CD4-positive, alpha-beta T cell treated with Interleukin-1 beta for 1 hour (primary cell): ENCODE data around the gene IFITM10.

ENCODE experiments used
- DNase-seq, 2 donors: peaks; one replicate each; pipeline ENCODE4 v3.0.0-alpha.2; 2020 to 2022

Gene IFITM10

GRCh38 chr11:1736447-1736992 is 13.9 kb downstream of the IFITM10 start:
- DNase-seq, result no peak

GRCh38 chr11:1735271-1735670 is 15.1 kb downstream of the IFITM10 start:
- no peak for DNase-seq

- no peak for DNase-seq
Observed at GRCh38 chr11:1734641-1735081, 15.7 kb downstream of the IFITM10 start.

- no peak for DNase-seq
Observed at GRCh38 chr11:1733716-1734640, 16.4 kb downstream of the IFITM10 start.

- no peak for DNase-seq
Observed at GRCh38 chr11:1733009-1733715, 17.2 kb downstream of the IFITM10 start.

GRCh38 chr11:1732418-1733008 is 17.9 kb downstream of the IFITM10 start:
- no peak for DNase-seq

- DNase-seq, result no peak
Observed at GRCh38 chr11:1731451-1732059, 18.8 kb downstream of the IFITM10 start.

- no peak for DNase-seq
Observed at GRCh38 chr11:1730059-1730629, 20.3 kb downstream of the IFITM10 start.

- no peak for DNase-seq
Observed at GRCh38 chr11:1729692-1730011, 20.7 kb downstream of the IFITM10 start.

- no peak for DNase-seq
Observed at GRCh38 chr11:1728931-1729691, 21.3 kb downstream of the IFITM10 start.

GRCh38 chr11:1728301-1728700 is 22.1 kb downstream of the IFITM10 start:
- DNase-seq, result no peak

- DNase-seq, result no peak
Observed at GRCh38 chr11:1727861-1728260, 22.5 kb downstream of the IFITM10 start.

GRCh38 chr11:1727096-1727690 is 23.2 kb downstream of the IFITM10 start:
- DNase-seq, result no peak

- no peak for DNase-seq
Observed at GRCh38 chr11:1719781-1720180, 30.6 kb downstream of the IFITM10 start.

- DNase-seq, result no peak
Observed at GRCh38 chr11:1718326-1718725, 32.1 kb downstream of the IFITM10 start.

GRCh38 chr11:1717745-1718144 is 32.6 kb downstream of the IFITM10 start:
- DNase-seq, result no peak

- no peak for DNase-seq
Observed at GRCh38 chr11:1714908-1715885, 35.2 kb downstream of the IFITM10 start.

- no peak for DNase-seq
Observed at GRCh38 chr11:1708716-1709115, 41.7 kb downstream of the IFITM10 start.

- no peak for DNase-seq
Observed at GRCh38 chr11:1707751-1708150, 42.6 kb downstream of the IFITM10 start.
